GM12864 (cell line): ENCODE results near the gene NCAM1.
A peak's percentile ranks its signal among the peaks of the same experiment; 100 is the strongest.

ENCODE experiments used
- DNase-seq: peaks from one replicate; pipeline ENCODE4 v3.0.0-alpha.2; 2011; ENCODE audit warnings: low read depth
- H3K4me3 ChIP-seq: 2 replicates; pipeline ENCODE4 v1.5.1; 2011; ENCODE audit warnings: mild to moderate bottlenecking, low read depth, low read length, control low read depth
- TF ChIP-seq, protein P1 (sequence below): IDR thresholded peaks from 2 replicates; pipeline ENCODE4 v1.5.1; 2011; ENCODE audit warnings: low read depth, mild to moderate bottlenecking, moderate library complexity, low read length, control low read depth, inconsistent platforms; ENCODE audit errors: missing control alignments

NCAM1 gene

DNA sequence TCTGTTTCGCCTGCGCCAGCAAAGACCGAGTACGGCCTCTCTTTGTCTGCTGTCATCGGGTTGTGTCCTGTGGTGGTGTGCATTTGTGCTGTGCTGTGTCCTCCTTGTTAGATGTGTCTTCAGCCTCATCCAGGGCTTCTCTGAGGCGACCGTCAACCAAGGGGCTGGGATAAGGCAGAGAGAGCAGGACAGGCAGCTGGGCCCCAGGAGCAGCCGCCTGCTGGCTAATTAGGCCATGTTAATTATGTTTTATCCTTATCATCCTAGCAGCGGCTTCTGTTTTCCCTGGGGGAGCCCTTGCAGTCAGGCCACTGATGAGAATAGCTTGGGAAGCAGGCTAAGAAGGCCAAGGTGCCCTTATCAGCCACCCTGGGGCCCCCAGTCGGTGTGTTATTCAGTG, 312.5 kb downstream of the NCAM1 start:
- DNase-seq = no peak
- TF ChIP-seq, protein P1, sequence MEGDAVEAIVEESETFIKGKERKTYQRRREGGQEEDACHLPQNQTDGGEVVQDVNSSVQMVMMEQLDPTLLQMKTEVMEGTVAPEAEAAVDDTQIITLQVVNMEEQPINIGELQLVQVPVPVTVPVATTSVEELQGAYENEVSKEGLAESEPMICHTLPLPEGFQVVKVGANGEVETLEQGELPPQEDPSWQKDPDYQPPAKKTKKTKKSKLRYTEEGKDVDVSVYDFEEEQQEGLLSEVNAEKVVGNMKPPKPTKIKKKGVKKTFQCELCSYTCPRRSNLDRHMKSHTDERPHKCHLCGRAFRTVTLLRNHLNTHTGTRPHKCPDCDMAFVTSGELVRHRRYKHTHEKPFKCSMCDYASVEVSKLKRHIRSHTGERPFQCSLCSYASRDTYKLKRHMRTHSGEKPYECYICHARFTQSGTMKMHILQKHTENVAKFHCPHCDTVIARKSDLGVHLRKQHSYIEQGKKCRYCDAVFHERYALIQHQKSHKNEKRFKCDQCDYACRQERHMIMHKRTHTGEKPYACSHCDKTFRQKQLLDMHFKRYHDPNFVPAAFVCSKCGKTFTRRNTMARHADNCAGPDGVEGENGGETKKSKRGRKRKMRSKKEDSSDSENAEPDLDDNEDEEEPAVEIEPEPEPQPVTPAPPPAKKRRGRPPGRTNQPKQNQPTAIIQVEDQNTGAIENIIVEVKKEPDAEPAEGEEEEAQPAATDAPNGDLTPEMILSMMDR = no peak
- H3K4me3 ChIP-seq = no peak overlapping the region

DNA sequence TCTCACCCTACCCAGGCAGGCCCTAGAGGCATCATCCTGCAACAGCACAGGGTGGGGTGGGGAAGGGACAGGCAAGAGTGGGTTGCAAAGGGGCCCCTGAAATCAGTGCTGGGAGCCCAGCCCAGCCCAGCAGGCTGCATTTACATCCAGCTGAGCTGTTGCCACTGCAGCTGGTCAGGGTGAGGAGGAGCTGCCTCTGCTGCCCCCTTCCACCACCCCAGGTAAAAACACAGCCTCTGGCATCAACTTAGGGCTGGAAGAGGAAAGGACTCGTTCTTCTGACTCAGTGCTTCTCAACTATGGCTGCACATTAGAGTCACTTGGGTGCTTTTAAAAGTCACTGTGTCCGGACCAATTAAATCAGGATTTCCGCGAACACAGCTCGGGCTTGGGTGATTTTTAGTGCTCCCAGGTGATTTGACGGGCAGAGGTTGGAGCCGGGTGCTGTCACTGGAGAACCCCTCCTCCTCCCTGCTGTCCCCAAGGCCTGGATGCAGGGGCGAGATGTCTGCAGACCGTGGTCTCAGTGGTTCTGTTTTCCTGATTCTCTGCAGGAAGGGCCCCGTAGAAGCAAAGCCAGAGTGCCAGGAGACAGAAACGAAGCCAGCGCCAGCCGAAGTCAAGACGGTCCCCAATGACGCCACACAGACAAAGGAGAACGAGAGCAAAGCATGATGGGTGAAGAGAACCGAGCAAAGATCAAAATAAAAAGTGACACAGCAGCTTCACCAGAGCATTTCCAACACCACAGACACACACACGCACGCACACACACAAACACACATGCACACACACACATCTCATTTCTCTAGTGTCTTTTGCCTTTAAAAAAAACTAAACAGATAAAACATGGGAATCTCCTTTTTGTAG, 313.7 kb downstream of the NCAM1 start:
- no peak for DNase-seq
- H3K4me3 ChIP-seq = no peak overlapping the region
- TF ChIP-seq, protein P1 = peak; percentile 4

DNA sequence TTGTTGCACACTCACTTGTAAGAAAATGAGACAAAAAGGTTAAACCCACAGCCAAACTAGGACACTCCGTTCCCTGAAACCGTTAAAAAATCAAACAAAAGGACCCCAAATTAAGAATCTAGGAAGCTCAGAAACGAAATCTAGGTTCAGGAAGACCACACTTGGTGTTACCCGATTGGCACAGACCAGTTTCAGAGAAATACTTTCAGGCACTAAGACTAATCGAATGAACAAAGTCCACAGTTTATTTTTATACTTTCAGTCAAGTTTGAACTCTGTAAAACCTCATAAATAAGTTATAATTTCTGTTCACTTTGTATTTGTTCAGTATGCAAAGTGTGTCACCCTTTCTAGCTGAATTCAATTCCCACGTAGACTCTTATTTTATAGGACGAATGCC, 314.4 kb downstream of the NCAM1 start:
- no peak overlapping the region for H3K4me3 ChIP-seq
- no peak for DNase-seq
- TF ChIP-seq, protein P1 = no peak

DNA sequence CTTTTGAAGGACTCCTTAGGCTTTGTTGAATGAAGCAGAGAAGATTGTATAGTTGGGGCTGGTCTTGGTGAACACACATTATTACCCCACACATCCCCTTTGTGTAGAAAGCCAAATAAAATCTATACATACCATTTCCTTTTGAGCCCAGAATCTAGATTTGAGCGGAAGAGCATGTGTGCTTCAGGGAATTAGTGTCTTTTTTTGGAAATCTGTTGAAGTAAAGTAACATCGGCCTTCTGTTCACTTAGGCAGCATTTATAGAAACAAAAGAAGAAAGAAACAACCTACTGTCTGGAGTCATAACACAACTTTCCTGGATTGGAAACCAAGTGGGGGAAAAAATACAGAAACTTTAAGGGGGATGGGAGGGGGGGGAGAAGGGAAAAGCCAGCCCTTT, 315.2 kb downstream of the NCAM1 start:
- DNase-seq = no peak
- no peak overlapping the region for H3K4me3 ChIP-seq
- TF ChIP-seq, protein P1 = no peak

DNA sequence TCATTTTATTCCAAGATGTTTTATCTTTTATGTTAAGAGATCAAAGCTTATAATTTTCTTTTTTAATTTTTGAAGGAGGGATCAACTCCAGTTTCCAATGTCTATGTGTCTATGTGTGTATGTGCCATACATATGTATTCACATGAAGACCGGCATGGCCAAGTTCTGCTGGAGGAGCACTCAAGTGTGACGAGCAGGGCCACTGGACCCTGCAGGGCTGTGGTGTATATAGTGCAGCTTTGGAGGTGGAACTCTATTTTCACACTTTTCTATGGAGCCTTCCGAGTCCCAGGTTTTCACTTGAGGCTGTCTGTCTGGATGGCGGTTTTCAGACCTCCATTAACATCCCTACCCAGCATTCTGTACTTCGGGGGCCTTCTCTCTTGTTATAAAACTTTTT, 316.7 kb downstream of the NCAM1 start:
- H3K4me3 ChIP-seq = no peak overlapping the region
- DNase-seq = no peak
- TF ChIP-seq, protein P1 = no peak

DNA sequence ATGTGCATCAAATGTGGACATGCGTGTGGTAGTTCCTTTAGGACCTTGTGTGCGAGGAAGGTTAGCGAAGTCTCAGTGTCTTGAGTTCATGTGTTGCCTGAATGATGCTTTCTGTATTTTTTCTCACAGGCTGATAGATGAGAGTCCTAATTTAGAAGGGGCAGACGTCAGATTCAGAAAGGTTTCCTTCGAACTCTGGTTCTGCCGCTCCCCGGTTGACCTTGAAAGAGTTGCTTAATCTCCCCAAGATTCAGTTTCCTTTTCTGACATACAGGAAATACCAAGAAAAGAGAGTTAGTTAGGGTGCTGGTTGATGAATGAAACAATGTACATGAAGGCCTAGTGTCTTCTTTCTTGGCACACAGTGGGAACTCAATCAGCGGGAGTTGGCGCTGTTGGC, 317.3 kb downstream of the NCAM1 start:
- TF ChIP-seq, protein P1 = no peak
- H3K4me3 ChIP-seq = no peak overlapping the region
- no peak for DNase-seq

DNA sequence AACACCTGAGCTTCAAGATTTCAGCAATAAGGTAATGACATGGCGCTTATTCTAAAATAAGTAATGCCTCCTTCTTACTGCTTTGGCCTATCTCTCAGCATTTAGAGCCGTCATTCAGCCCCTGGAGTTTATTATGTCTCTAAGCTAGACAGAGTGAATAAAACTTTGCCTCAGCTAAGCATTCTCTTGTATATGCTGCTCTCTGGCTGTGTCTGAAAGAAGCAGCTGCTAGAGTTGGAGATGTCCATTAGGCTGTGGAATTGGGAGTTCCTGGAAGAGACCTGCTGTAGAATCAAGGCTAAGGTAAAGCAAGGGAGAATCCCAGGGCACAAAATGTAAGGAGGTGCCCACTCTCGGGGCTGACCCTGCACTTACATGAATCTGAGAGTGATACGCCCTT, 317.7 kb downstream of the NCAM1 start:
- H3K4me3 ChIP-seq = no peak overlapping the region
- TF ChIP-seq, protein P1 = no peak
- no peak for DNase-seq
